Daoy (cell line): ENCODE measurements around the gene SSBP1. TPM values are rescaled to one million over a fixed set of nuclear protein-coding genes. Genes with fewer than 3 reads are reported as not detected.

Experiments
- DNase-seq: peaks from one replicate; pipeline ENCODE4 v3.0.0-alpha.2; 2015; ENCODE audit warnings: low read depth
- total RNA-seq: library from RNA; depleted of rRNA; stranded (reverse); fragments of >200 nt; shearing (Covaris generic); gene quantifications from 2 replicates; pipeline ENCODE4 v1.2.3, GENCODE V29; 2014

SSBP1 gene
- total RNA-seq, 1 experiment from 2014 or later, result 913 TPM

DNA sequence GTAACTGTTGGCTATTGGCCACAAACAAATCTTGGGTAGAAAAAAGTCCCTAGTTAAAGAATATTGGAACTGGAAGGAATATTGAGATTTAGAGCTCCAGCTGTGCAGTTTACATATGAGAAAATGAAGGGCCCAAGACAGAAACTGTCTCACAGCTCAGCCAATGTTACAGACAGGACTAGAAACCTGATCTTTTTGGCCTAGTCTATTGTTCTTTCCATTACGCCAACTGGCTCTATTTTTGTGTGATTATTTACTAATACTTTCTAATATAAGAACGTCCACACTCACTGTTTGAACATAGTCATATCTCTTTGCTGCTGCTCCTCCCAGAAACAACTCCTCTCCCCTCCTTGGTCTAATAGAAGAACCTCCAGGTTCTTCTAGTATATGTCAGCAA lies 28.8 kb upstream of the SSBP1 start:
- no peak for DNase-seq

DNA sequence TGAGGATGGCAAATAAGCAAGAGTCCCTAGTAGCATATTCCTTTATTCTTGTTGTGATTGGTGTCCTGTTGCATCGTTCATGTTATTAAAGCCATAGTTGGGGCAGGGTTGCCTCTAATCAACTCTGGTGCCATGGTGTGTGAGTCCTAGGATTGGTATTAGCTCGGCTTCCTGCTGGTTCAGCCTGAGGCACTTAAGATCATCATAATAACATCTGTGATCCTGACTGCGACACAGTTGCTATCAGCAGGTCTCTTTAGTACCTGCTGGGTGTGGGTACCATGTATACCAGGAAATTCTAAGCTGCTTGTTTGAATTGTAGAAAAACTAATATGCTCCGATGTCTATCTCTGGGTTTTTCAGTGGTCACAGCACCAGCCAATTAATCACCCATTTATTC lies 28.4 kb upstream of the SSBP1 start:
- no peak for DNase-seq

DNA sequence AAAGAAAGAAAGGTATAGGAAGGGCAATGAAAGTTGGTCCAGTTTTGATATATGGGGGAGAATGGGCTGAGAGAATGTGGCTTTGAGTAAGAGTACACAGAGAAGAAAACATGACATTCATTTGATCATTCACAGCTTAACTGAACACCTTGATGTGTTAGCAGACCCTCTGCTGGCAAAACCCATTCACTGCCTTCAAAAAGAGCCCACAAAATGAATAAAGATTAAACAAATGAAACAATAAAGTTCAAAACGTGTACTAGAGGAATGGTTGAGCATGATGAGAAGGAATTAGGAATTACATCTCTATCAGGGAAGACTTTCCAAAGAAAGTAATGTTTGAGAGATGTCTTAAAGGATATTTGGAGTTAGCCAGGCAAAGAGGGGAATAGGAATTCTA lies 27.9 kb upstream of the SSBP1 start:
- no peak for DNase-seq

DNA sequence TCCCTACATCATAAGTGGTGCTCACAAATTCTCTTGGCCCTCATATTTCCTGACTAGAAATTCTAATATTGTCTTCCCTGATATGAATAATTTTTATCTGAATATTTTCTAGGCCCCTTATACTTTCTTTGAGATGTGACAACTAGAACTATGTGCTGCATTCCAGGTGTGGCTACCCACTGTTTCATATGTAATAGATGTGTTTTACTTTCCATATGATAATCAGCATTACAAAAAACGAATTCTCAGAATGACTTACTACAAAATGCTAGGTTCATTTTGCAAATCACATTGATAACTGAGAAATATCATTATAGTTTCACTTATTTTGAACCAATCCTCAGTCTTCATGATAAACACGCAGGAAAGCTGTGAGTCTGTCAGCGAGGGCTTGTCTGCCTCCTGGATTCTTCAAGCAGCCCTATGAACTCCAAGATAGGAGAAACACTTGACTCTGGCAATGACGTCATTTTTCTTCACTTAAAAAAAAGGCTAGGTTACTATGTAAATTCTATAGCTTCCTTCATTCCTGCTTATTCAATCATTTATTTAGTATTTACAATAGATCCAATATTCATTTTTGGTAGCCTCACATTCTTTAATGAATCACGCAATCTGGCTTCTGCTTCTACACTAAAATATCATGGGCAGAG lies 25.4 kb upstream of the SSBP1 start:
- DNase-seq, result no peak

DNA sequence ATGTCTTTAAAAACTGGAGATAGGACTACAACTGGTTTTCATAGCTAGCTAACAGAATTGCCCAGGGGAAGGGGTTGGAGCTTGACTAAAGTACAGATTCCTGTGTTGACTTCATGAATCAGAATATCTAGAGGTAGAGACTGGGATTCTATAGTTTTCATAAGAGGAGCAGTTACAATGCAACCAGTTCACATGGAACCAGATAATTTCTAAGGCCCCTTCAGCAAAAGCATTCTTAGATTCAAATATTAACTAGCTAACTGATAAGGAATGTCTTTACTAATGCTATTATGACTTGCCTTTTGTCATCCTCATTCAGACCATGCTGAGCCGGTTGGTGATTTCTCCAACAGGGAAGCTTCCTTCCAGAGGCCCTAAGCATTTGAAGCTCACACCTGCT lies 24.3 kb upstream of the SSBP1 start:
- DNase-seq, result no peak

DNA sequence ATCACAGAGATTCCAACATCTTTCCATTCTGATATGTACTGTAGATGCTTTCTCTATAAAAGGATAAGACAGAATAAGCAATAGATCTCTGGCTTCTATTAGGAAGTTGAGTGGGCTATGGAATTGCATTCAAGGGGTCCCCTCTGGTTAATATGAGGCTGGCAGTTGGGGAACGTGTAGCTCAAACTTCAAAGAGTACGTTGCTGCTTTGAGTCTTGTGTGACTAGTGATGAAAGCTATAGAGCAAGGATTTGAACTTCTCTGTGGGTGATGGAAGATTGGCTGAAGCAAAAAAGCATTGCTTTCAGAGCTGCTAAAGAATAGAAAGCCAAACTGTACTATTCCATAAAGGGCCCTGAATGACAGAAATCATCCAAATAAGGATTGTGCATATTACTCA lies 23.6 kb upstream of the SSBP1 start:
- no peak for DNase-seq

DNA sequence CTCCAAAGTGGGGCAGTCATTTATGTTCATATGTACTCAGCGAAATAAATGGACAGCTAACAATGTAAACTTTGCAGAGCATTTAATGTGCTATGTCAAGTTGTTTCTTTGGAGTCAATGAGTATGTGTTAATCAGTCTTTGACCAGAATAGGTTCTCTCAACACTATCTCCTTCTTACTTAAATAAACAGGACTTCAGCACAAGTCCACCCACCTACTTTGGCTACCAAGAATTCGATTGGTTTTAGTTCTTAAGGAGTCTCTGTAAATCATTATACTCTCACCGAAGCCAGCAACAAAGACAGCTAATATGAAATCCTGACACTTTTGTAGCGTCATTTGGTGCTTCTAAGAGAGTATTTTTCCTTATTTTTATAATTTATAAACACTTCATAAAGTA lies 23.1 kb upstream of the SSBP1 start:
- DNase-seq, result no peak

DNA sequence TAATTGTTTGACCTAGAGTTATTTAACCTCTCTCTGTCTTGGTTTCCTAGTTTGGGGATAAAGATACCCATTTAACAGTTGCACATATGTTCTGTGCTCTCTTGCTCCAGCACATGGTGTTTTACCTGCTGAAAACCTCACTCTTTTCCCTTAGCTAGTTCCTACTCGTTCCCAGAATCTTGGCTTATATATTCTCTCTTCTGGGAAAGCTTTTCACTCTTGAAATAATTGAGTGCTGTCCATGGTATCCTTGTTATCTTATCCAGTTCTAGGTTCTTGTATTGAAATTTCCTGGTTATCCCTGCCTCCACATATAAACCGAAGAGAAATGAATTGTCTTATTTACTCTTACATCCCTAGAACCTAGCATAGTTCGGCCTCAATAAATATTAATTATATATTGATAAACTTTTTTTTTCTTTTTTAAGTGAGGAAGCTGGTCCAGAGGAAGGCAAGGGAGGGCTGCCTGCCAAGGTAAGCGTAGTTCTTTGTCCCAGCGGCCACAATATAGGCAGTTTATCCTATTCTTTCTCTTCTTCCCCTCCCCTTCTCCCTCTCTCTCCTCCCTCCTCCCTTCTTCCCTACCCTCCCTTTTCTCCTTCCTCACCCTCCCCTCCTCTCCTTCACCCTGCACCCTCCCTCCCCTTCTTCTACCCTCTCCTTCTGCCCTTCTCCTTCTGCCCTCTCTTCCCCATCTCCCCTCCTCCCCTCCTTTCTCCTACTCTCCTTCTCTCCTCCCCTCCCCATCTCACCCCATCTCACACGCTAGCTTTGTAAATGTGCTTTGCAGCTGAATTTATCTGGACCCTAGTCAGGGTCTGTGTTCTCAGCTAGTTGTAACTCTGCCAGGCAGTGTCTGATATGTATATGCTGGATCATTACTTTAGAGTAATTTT lies 22.1 kb upstream of the SSBP1 start:
- DNase-seq, result no peak

DNA sequence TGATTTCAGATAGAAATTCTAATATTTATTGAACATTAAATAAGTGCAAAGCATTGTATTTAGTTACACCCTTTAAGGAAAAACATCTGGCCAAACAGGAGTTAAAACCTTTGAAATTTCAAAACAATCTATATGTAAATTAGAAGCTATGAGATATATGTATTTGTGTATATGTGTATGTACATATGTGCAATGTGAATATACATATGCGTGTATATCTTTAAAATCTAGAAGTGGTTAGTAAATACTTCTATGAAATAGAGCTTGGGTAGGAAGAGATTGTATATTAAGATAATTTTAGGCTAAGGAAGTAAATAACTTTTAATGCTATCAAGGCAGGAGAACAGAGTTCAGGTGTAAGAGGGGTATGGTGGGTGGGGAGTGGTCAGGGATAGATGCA lies 20.7 kb upstream of the SSBP1 start:
- DNase-seq, result no peak

DNA sequence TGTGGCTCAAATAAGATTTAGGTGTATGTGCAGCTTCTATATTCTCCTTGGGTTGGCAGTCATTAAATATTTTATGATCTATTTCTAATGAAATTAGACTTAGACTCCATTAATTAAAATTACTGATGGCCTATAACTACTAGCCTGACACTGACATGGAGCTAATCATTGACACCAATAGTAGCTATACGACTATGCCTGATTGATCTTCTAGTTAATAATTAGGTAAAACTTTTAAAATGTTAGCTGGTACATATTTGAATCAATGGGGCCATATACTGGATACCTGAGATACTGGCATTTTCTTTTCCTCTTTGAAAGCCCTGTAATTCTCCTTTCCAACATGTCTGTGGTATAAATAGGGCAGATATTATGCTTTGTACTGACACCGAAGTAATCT lies 15.6 kb upstream of the SSBP1 start:
- no peak for DNase-seq

DNA sequence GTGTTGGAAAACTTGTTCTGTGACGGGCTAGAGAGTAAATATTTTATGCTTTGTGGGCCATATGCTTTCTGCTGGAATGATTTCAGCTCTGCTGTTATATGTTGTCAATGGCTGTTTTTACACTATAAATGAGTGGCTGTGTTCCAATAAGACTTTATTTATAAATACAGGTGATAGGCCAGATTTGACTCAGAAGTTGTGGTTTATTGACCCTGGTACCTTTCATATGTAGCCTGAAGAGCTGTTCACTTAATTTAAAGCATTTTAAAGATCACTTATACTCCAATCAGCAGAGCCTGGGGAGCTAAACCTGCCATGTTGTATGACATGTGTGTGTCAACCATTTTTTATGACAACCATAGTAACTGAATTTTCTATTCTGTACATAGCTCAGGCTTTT lies 9.1 kb upstream of the SSBP1 start:
- no peak for DNase-seq

DNA sequence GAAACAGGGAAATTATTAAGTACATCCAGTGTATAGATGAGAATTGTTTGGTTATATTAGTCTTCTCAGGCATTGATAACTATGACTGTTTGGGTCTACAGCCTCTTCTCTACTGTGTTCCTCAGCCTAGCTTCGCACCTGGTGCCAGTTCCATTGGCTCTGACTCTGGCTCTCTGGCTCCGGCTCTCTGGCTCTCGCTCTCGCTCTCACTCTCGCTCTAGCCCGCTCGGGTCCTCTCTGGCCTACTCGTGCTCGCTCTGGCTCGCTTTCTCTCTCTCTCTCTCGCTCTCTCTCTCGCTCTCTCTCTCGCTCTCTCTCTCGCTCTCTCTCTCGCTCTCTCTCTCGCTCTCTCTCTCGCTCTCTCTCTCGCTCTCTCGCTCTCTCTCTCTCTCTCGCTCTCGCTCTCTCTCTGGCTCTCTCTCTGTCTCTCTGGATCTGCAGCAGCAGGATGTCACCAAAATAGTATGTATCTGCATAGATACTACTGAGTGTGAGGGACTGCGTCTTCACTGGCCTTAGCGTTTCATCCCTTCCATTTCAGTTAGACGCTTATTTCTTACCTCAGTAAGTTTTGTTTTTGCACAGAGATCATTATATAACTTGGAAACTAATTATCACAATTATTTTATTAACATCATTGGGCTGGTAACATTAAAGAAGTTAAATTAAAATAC lies 6.5 kb upstream of the SSBP1 start:
- DNase-seq, result no peak

DNA sequence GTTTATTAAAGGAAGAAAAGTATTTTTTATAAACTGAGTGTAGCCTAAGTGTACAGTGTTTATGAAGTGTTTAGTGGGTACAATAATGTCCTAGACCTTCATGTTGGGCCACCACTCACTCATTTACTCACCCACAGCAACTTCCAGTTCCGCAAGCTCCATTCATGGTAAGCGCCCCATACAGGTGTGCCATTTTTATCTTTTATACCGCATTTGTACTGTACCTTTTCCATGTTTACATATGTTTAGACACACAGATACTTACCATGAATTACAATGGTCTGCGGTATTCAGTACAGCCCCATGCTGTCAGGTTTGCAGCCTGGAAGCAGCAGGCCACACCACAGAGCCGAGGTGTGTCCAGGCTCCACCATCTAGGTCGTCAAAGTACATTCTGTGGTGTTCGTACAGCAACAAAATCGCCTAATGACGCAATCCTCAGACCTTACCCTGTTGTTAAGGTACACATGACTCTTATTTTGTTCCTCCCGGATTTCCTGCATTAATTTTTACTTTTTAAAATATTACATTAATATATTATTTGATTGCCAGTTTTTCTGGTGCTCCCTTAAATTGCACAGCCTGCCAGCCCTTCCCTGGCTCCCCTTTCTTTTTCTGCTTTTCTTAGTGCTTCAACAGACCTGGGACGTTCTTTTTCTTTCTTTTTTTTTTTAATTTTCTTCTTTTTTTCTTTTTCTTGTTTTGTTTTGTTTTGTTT lies 881 bp upstream of the SSBP1 start:
- peak; percentile 36 for DNase-seq

DNA sequence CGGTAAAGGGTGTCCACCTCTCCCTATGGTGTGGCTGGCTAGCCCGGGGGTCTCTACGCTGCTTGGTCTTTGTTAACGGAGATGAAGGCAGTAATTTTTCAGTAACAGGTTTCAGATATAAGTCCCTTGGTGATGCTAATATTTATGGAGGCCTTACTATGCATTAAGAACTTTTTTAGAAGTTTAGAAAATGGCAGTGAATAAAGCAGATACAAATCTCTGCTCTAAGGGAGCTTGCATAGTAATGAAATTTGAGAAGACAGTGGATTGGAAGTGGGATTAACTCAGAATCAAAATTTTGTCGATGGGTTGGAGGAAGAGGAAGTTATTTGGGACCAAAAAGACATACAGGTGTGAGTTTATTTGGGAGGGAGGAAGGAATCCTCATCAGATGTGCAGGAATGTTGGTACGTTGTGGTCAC lies 445 bp downstream of the SSBP1 start:
- no peak for DNase-seq

DNA sequence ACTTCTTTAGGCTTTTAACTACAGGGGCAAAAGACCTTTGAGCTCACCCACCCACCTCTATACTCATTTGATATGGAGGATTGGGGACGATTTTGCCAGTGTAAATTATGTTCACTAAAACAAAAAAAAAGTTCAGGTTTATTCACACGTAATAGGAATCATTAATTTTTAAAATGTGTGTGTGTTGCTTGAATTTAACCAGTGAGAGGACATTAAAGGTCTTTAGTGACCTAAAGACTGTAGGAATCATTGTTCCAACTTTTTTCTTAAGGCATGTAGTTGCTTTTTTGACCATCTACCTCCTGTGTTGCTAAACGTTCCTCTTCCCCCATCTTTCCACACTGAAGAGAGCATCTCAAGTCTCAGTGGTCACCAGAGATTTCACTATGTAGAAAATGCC lies 1.1 kb downstream of the SSBP1 start:
- DNase-seq, result no peak

DNA sequence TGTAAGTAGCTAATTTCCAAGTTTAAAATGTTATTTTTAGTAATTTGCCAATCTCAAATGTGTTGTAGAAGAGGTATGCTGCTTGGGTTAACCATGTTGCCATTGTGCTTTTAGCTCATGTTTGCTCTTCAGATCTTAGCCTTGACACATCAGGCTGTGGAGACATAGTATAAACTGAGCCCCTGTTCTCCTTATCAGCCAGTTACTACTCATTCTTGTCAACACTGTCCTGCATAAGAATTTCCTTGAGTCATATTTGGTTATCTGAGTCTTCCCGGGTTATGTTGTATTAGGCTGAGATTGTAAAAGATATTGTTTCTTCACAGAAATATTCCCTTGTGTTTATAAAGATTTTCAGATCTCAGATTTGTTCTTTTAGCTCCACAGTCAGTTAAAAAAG lies 4.1 kb downstream of the SSBP1 start:
- no peak for DNase-seq

DNA sequence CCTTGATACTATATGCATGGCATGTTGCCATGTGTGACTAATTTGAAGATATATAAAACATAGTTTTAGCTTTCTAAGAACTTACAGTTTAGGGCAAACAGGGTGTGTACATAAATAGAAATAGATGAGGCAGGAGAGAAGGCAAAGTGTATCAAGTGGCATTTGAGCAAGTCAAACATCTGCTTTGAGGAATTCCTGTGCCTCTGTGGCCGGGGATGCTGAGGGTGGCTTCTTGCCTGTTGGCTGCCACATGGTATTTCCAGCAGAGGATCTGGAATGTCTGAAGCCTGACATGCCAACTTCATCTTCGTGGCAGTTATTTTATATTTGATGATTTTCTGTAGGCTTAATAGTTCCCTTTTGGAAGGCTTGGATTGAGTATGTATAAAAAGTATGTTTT lies 6.0 kb downstream of the SSBP1 start:
- no peak for DNase-seq

DNA sequence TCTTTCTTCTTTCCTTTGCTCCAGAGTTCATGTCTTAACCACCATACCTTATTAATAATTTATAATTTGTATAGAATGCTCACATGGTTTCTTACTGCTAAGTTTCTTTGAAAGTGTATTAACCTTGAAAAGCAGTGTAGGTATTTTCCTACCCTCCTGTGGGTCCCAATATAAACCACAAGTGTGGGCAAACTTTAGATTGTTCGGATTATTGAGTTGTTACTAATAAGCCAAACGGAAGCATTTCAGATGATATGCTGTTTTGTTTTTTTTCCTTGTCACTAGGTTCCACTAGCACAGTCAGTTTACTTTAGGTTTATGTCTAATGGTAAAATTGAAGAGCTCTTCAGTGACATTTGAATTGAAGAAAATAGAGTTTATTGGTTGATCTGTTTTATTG lies 10.2 kb downstream of the SSBP1 start:
- DNase-seq, result no peak

DNA sequence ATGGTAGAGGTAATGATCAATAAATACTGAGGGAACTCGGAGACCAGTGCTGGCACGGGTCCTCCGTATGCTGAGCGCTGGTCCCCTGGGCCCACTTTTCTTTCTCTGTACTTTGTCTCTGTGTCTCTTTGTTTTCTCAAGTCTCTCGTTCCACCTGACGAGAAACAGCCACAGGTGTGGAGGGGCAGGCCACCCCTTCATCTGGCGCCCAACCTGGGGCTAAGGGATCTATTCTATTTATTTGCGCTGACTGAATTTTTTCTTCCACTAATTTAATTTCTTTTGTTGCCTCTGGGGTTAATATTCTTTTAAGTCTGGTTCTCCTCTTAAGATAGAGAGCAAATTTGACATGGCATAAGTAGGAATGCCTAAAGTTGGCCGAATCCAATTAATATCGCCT lies 13.7 kb downstream of the SSBP1 start:
- peak; percentile 15 for DNase-seq

DNA sequence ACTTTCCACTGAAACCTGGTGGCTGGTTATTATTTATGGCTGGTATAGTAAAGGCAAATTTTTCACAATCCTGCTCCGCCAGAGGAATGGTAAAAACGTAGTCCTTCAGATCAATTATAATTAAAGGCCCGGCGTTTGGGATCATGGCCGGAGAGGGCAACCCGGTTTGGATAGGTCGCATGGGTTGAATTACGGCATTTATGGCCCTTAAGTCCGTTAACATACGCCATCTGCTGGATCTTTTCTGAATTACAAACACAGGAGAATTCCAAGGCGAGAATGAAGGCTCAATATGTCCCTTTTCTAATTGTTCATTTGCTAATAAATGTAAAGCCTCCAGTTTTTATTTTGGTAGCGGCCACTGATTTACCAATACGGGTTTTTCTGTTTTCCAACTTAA lies 14.5 kb downstream of the SSBP1 start:
- no peak for DNase-seq

DNA sequence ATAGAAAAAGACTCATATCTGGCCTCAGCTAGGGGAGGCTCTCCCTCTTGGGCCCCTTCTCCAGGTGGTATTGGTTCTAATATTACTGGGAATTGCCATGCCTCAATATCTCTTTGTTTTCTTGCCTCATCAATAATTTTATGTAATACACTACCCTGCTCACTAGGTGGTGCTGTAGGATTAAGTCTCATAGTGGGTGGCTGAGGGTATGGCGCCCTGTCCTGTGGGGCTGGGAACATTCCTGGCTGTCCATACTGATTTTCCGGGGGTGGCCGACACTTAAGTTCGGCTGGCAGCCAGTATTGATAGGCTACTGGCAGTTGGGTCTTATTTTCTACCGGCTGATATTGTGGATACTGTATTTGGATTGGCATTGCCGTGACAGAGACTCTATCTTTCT lies 16.8 kb downstream of the SSBP1 start:
- peak; percentile 42 for DNase-seq

DNA sequence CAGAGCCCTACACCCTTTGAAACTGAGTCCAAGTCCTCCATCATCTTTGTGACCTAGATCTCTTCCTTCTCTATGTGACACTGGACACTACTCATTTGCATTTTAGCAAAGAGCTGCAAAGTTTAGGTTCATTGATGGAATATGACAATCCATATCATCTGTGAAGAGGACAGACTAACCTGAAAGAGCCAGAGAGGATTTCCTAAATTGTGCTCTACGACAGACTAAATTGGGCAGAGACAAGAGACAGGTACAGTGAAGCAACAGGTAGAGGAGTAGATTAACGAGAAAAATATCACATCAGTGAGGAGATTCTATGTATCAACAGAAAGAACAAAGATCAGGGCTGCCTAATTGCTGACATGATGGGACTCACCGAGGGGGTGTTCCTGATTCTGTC lies 25.6 kb downstream of the SSBP1 start, which contains the start of gene TAS2R3:
TSS of gene TAS2R3 (plus strand) at position 301 of the 400 bp plus-strand sequence. CDS start at position 363, 62 bp downstream.
- no peak for DNase-seq
